NB4 (cell line): ENCODE results near the gene TBX3.

Experiments used
- CTCF ChIP-seq: IDR thresholded peaks from one replicate; pipeline ENCODE4 v1.5.1; 2012; ENCODE audit warnings: low read depth, low read length
- MAX ChIP-seq: IDR thresholded peaks from 2 replicates; pipeline ENCODE4 v1.6.1; 2011; ENCODE audit warnings: low read depth, low read length
- POLR2A ChIP-seq: IDR thresholded peaks from 2 replicates; pipeline ENCODE4 v1.6.1; 2011; ENCODE audit warnings: mild to moderate bottlenecking; ENCODE audit not compliant: insufficient read length; ENCODE audit errors: extremely low read depth

DNA sequence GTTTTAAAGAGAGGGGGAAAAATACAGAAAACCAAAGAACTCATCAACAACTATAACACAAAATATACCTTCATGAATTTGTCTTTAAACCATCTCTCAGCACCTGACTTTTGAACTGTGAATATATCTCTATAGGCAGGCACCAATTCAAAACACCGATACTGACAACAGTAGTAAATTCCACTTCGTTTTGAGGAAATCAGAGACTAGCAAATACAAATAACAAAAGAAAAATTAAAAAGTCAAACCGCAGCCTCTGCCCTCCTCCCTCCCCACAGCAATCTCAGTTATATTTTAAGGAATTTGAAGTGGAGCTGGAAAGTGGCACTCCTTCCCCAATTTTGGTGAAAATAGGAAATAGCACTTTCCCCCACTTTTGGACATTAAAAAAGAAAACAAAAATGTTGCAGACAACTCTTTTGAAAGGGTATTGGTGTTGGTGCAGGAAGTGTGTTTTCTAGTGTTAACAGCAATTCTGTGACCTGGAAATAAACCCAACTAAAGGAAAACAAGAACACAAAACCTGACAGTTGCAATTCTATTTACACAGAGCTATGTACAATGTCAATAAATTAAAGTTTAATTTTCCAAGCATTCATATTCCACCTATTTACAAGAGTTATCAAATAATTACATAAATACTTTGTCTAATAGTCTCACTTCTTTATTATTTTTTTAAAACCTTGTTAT is 13.5 kb downstream of the TBX3 start:
- TF ChIP-seq CTCF = no peak
- TF ChIP-seq POLR2A = no peak
- no peak for TF ChIP-seq MAX
